Dedifferentiated amniotic fluid mesenchymal stem cell (primary cell): ENCODE results near the gene METTL9.
"Not testable (repeated sequence)": the region's sequence is repeated elsewhere in the genome, so short reads cannot be mapped to it uniquely, and the experiment has no call there.

Experiments
- DNase-seq: peaks from one replicate; pipeline ENCODE4 v3.0.0-alpha.2; 2016; ENCODE audit errors: extremely low spot score

METTL9 gene

DNA sequence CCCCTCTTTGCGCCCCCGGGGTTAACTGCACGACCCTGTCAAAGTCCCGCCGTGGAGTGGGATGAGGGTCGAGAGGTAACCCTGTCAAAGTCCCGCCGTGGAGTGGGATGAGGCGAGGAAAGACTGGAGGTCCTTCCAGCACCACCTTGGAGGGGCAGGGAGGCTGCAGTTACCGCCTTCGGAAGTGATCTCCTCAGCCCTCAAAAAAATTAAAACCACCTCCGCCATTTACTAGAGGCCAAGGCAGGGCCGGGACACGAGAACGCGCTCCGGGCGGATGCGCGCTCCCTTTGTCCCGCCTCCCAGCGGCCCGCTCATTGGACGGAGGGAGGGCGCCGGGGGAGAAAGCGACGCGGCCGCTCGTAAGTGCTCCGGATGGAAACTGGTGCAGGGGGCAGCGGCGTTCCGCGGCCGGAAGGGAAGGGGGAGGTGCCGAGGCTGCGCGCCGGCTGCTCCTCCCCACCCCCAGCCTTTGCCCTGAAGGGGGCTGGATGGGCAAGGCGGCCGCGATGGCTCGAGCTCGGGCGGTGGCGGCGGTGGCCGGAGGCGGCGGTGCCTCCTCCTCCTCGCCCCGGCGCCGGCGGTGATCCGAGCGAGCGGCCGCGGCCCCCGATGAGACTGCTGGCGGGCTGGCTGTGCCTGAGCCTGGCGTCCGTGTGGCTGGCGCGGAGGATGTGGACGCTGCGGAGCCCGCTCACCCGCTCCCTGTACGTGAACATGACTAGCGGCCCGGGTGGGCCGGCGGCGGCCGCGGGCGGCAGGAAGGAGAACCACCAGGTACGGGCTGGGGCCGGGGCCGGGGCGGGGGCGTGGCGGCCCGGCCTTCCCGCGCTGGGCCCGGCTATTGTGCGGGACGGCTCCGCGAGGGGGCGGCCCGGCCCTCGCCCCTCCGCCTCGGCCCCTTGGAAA, at the start of gene METTL9:
Gene METTL9, plus strand, starts transcription at position 456 of the 909 bp plus-strand sequence. Its CDS starts 157 bp downstream, at position 613.
- DNase-seq, result peak; percentile 88

DNA sequence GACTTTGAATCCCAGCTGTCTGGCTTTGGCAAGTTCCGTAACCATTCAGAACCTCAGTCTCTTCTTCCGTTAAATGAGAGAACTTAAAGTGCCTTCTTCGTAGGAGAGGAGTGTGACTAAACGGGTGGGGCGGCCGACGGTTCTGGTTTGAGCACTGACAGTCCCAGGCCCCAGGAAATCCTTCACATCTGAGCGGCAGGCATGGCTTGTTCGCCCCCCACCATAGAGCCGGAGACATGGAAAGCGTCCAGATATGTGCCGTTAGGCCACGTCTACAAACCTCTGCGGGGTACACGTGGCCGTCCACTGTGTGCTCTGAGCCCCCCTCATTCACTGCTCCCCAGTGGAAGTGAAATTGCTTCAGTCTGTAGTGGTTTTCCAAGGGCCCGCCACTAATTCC, 49.4 kb upstream of the METTL9 start:
- not testable (repeated sequence) for DNase-seq

DNA sequence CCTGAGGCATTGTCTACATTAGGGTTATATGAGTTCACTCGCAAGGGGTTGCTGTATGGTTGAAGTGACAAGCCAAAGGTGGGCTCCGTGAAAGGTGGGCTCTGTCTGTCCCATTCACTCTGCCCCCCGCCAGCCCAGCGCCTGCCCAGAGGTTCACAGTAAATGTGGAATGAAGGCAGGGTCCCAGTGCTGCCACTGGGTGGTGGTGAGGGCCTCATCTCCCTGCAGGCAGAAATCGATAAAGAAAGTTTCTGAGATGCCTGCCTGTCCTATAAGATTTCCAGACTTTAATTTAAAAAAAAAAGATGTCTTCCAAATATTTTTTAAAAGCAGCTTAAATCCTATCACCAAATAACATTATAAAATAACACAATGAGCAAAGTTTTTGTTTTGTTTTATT, 48.9 kb upstream of the METTL9 start:
- not testable (repeated sequence) for DNase-seq

DNA sequence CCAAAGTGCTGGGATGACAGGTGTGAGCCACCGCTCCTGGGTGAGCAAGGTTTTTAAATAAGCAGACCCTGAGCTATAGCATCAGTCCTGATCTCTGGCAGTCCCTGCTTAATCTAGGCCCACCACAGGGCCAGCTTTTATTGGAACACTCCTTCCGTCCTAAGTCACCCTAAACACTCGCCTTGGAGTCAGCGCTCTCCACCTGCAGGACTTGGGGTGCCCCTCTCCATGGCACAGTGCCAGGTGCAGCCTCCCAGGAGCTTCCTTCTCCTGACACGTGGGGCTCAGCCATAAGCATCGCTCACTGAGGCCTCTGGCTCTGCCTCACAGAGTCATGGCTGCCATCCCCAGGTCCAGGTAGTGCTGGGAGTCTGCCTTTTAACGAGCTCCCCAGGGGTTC, 48.3 kb upstream of the METTL9 start:
- not testable (repeated sequence) for DNase-seq

DNA sequence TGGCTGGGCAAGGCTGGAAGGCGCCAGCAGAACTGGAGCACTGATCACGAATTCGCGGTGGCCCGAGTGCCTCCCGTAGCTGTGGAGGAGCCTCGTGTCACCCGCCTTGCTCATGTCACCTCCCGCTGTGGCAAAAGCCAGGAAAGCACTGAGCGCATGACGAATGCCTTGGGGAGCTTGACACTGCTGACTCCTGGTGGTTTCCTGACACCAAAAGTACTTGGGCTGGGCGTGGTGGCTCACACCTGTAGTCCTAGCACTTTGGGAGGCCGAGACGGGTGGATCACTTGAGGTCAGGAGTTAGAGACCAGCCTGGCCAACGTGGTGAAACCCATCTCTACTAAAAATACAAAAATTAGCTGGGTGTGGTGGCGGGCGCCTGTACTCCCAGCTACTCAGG, 47.8 kb upstream of the METTL9 start:
- DNase-seq, result not testable (repeated sequence)

DNA sequence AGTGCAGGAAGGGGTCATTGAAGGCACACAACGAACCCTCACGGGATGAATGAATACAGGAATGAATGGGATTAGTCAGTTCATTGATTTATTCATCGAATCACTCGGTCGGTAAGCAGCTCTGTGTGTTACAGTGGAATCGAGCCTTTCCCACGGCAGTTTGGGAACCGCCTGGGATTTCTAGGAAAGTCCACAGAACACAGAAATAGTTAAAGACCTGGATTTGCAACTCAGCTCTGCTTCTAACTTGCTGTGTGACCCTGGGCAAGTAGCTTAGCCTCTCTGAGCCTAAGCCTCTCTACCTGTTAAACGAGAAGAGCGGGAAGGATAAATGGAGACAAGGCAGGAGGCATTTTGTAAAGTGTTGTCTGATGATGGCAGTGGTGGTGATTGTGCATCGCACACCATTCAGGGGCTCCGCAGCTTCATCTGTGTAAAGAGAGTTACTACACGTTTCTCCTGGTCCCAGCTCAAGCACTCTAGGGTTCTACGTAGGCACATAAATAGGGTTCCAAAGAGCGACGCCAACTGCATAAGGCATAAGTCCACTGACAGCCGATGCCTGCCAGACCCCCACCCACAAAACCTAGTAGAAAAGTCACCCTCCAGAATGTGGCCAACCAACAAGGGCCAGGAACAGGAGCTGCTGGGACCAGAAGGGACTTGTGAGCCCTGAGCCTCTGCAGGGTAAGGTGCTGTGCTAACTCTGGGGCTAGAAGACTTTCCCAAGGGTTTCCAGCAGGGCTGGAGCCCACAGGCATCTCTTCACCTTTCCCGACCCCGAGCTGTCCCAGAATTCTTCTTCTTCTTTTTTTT, 45.7 kb upstream of the METTL9 start:
- not testable (repeated sequence) for DNase-seq

DNA sequence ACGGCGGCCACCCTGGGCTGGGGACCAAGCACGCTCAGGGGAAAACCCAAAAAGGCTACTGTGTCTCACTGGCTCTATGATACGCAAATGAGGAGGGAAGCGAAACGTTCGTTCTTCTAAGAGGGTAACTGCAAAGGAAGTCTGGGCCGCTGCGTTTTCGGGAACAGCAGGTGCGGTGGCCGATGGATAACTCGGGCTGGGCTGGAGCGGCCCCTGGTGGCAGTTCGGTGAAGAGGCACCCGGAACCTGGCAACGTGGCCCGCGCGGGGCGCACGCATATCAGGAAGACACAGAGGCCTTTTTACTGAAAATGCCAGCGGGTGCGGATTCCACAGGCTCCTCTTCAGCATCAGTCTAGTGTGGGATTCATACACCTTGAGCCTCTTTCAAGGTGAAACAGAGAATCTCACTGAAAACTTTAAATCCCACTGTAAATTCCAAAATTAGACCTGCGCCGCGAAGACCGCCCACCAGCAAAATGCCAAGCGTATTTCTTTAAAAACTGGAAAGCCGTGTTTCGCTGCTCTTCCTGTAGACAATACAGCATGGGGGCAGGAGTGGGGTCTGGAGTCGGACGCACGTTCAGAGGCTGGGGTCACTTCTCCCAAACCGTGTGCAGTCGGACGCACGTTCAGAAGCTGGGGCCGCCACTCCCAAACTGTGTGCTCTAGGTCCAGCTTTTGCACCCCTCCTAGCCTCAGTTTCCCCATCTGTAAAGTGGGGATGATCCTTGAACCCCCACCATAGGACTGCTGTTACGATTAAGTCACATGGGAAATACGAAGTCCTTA, 44.4 kb upstream of the METTL9 start:
- DNase-seq, result peak; percentile 70

DNA sequence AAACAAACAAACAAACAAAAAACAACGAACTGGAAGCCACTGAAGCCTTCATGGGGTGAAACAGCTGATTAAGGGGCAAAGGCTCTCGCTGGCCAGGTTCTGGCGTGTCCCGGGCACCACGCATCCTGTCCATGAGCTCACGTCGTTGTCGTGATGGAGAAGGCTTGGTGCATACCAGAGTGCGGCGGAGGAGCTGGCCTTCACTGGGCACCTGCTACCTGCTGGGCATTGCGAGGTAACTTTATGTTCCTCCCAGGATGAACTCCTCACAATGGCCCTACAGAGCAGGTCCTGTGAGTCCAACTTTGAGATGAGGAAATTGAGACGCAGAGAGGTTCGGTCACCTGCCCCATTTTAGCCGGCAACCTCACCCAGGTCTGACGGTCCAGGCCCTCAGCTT, 43.8 kb upstream of the METTL9 start:
- DNase-seq, result not testable (repeated sequence)

DNA sequence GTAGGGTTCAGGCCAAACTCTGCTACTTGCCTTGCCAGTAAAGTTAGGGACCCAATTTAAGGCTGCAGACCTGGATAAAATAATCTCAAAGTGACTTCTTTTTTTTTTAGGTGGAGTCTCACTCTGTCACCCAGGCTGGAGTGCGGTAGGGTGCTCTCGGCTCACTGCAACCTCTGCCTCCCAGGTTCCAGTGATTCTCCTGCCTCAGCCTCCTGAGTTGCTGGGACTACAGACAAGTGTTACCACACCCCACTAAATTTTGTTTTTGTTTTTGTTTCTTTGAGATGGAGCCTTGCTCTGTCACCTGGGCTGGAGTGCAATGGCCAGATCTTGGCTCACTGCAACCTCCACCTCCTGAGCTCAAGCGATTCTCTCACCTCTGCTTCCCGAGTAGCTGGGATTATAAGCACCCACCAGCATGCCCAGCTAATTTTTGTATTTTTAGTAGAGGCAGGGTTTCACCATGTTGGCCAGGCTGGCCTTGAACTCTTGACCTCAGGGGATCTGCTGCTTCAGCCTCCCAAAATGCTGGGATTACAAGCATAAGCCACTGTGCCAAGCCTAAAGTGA, 43.3 kb upstream of the METTL9 start:
- DNase-seq, result not testable (repeated sequence)

DNA sequence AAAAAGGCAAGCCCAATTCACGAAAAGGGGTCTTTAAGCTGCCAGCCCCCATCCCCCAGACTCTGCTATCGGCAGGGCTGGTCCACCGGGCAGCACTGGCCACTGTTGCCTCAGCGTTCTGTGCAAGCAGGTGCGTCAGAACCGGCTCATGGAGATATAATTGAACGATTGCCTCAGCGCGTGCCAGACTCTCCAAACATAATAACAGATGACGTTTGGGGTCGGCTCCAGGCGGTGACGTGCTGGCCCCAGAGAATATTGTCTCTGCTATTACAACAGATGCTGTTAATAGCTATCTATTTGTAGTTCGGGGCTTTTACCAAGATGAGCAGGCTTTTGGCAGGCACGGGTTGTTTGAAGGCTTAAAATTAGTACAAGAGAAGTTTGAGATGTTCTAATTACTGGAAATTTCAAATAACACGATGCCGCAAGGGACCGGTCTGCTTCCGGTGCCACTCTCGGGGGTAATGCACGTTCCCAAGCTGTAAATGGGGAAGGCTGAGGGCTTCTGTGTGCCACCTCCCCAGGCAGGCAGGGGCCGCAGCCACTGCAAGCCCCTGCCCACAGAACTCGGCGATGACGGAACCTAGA, 42.6 kb upstream of the METTL9 start:
- DNase-seq, result not testable (repeated sequence)

DNA sequence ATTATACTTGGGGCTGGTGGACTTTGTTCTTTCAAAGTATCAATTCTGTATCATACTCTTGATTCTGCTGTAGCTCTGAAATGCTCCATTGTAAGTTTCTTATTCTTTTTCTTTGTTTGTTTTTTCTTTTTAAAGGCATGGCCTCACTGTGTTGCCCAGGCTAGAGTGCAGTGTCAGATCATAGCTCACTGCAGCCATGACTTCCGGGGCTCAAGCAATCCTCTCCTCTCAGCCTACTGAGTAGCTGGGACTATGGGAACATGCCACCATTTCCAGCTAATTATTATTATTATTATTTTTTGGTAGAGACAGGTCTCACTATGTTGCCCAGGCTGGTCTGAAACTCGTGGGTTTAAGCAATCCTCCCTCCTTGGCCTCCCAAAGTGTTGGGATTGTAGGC, 38.9 kb upstream of the METTL9 start:
- no peak for DNase-seq

DNA sequence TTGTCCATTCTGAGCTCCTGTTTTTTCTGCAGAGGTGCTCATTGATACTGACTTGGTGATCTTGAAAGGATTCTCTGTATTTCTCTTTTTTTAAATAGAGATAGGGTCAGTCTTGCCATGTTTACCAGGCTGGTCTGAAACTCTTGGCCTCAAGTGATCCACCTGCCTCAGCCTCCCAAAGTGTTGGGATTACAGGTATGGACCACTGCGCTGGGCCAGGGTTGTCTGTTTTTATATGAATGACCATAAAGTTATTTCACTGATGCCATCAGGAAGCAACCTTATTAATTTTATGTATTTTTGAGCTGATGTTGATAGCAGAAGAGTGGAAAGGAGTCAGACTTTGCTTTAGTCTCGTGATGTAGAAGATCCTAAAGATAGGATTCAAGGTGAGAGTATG, 35.7 kb upstream of the METTL9 start:
- no peak for DNase-seq

DNA sequence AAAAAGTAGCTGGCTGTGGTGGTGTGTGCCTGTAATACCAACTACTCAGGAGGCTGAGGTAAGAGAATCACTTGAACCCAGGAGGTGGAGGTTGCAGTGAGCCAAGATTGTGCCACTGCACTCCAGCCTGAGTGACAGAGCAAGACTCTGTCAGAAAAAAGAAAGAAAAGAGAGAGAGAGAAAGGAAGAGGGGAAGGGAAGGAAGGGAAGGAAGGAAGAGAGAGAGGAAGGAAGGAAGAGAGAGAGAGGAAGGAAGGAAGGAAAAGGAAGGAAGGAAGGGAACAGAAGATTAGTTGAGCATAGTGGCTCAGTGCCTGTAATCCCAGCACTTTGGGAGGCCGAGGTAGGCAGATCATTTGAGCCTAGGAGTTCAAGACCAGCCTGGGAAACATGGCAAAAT, 35.0 kb upstream of the METTL9 start:
- DNase-seq, result not testable (repeated sequence)

DNA sequence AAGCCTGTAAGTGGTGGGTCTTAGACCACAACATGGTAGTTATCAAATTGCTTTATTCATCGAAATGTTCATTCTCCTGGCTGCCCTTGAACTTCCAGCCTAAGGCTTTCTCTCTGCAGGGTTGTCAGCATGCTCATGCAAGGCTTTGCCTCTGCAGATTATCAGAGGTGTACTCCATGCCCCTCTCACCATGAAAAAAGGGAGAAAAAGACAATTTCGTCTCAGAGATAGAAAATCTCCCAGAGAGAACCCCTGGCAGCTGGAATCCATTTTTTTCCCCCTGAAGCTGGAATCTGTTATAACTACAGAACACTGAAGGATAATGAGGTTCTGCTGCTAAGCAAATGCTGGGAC, 33.9 kb upstream of the METTL9 start:
- DNase-seq, result no peak

DNA sequence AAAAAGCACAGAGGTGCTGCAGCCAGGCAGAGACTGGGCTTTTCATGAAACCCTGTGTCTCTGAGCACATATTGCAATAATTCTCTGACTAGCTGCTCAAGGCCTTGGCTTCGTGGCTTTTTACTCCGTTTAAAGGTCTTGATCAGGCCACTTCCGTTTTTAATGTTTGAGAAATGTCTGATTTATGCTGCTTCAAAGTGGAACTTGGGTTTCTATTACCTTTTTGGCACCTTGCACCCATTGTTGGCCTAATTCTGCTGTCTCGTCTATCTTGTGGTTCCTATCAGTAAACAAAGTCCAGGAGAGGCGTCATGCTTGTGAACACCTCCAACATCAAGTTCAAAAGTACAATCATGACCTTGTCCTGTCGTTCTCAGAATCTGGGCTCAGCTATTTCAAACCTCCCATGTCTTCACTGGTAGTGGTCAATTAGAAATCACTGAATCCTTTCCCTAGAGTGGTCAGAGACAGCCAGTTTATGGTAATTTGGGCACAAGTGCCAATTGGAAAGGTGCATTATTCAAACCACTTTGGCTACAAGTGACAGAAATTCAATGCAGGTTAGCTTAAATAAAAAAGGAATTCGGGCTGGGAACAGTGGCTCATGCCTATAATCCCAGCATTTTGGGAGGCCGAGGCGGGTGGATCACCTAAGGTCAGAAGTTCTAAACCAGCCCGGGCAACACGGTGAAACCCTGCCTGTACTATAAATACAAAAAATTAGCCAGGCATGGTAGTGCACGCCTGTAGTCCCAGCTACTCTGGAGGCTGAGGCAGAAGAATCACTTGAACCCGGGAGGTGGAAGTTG, 33.3 kb upstream of the METTL9 start:
- no peak for DNase-seq

DNA sequence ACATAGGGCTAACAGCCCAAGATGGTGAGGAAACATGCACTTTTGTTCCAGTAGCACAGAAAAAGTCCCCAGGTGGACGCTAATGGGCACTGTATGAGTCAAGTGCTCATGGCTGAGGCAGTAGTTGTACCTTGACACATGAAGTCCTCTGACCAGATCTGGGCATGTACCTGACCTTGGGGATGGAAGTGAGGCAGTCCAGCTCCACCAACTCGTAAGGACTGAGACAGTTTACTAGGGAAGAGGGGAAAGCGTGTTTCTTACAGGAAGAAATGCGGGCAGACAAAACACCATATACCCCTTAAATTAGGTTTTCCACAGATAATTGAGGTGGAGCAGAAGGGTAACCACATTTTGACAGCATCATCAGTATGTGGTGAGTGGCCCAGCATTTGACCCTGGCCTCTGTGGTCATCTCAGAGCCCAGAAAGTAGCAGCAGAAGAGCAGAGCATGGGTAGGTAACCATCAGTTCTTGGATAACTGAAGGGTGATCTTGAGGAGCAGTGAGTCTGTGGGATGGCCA, 32.4 kb upstream of the METTL9 start:
- no peak for DNase-seq

DNA sequence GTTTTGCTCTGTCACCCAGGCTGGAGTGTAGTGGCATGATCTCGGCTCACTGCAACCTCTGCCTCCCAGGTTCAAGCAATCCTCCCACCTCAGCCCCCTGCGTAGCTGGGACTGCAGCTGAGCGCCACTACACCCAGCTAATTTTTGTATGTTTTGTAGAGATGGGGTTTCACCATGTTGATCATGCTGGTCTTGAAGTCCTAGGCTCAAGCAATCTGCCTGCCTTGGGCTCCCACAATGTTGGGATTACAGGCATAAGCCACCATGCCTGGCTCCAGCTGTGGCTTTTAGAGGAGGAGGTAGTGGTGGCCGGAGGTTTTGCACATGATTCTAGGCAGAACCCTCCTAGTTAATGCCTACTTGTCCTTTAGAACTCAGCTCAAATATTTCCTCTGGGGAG, 31.9 kb upstream of the METTL9 start:
- DNase-seq, result not testable (repeated sequence)

DNA sequence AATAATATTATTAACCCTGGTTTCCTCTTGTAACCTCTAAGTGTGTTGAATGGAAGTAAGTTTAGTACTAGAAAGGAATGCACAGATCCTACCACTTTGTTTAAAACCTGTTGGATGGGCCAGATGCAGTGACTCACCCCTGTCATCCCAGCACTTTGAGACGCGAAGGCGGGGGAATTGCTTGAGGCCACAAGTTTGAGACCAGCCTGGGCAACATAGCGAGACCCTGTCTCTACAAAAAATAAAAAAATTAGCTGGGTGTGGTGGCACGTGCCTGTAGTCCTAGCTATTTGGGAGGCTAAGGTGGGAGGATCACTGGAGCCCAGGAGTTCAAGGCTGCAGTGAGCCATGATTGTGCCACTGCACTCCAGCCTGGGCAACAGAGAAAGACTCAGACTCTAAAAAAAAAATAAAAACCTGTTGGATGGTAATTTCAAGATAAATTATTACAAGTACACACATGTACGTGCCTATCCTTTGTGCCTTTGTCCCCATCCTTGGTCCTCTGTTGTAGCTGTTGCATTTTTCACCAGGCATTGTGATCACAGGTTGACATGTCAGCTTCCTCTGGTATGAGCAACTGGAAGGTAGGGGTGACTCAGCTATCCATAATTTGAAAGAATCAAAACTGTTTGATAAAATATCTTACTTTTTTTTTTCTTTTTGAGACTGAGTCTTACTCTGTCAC, 30.7 kb upstream of the METTL9 start:
- DNase-seq, result no peak

DNA sequence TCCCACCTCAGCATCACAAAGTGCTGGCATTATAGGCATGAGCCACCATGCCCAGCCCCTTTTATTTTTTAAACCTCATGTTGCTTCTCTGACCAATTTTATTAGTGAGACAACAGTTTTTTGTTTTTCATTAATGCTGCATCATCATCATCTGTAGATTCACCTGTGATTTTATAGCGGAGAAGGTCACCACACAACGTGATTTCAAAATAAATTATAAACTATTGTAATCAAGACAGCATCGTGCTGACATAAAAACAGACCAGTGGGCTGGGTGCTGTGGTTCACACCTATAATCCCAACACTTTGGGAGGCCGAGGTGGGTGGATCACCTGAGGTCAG, 28.7 kb upstream of the METTL9 start:
- DNase-seq, result no peak

DNA sequence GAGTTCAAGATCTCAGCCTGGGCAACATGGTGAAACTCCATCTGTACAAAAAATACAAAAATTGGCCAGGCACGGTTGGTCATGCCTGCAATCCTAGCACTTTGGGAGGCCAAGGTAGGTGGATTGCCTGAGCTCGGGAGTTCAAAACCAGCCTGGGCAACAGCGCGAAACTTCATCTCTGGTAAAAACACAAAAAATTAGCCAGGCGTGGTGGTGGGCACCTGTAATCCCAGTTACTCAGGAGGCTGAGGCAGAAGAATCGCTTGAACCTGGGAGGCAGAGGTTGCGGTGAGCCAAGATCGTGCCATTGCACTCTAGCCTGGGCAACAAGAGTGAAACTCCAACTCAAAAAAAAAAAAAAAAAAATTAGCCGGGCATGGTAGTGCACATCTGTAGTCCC, 25.9 kb upstream of the METTL9 start:
- DNase-seq, result not testable (repeated sequence)
